ENCODE results near the gene CYP2J2. TPM values are rescaled to one million over a fixed set of nuclear protein-coding genes. Genes with fewer than 3 reads are reported as not detected.

Gene CYP2J2
- total RNA-seq, 1 donor from 2014 or later: 1.8 TPM

- Histone ChIP-seq H3K79me2 (ENCODE audit: insufficient read depth, low read length) (no peaks in the 10 kb centered on the region), H3K9ac (ENCODE audit: low read length) (no peak overlapping the region), H3K4me1 (ENCODE audit: insufficient read depth, low read length) (no peaks in the 10 kb centered on the region), H3K4me2 (ENCODE audit: low read length) (no peak overlapping the region), H3K4me3 (ENCODE audit: insufficient read depth, low read depth, low read length) (no peak overlapping the region), H4K20me1 (ENCODE audit: insufficient read depth, low read length) (no peaks in the 10 kb centered on the region), H3K9me3 (ENCODE audit: insufficient read depth, low read depth, low read length) (no peaks in the 10 kb centered on the region), H3K36me3 (ENCODE audit: insufficient read depth, low read length) (no peaks in the 10 kb centered on the region), H3K27ac (ENCODE audit: low read depth, low read length) (no peak overlapping the region), H3K27me3 (ENCODE audit: insufficient read depth, low read length) (no peaks in the 10 kb centered on the region), H2AFZ (ENCODE audit: low read depth, low read length) (no peak overlapping the region)
- Mint-ChIP-seq H3K4me1 (ENCODE audit: low read depth, unreplicated experiment) (no peaks in the 10 kb centered on the region), H3K27ac (ENCODE audit: unreplicated experiment) (no peak overlapping the region), H3K27me3 (ENCODE audit: low read depth, unreplicated experiment) (peaks cover 3% of the 10 kb centered on the region), H3K36me3 (ENCODE audit: low read depth, unreplicated experiment) (no peaks in the 10 kb centered on the region), H3K9me3 (ENCODE audit: unreplicated experiment) (no peaks in the 10 kb centered on the region), H3K4me3 (ENCODE audit: unreplicated experiment) (no peak overlapping the region)
- TF ChIP-seq CTCF (IDR thresholded peaks at IDR 0.05; ENCODE audit: insufficient read depth, low read depth, low read length) (no peak), EZH2 (IDR thresholded peaks at IDR 0.05; ENCODE audit: insufficient read depth, low read length) (no peak)
- DNase-seq (ENCODE audit: low read depth): no peak
- FAIRE-seq: no peak
Observed at GRCh38 chr1:59949648-59950047, 23.1 kb upstream of the CYP2J2 start.

- Mint-ChIP-seq H3K4me3 (ENCODE audit: unreplicated experiment) (no peak overlapping the region), H3K27ac (ENCODE audit: unreplicated experiment) (no peak overlapping the region), H3K4me1 (ENCODE audit: low read depth, unreplicated experiment) (no peaks in the 10 kb centered on the region), H3K27me3 (ENCODE audit: low read depth, unreplicated experiment) (peaks cover 3% of the 10 kb centered on the region), H3K9me3 (ENCODE audit: unreplicated experiment) (no peaks in the 10 kb centered on the region), H3K36me3 (ENCODE audit: low read depth, unreplicated experiment) (no peaks in the 10 kb centered on the region)
- Histone ChIP-seq H3K9ac (ENCODE audit: low read length) (no peak overlapping the region), H3K4me2 (ENCODE audit: low read length) (no peak overlapping the region), H2AFZ (ENCODE audit: low read depth, low read length) (no peak overlapping the region), H3K4me3 (ENCODE audit: insufficient read depth, low read depth, low read length) (no peak overlapping the region), H3K4me1 (ENCODE audit: insufficient read depth, low read length) (no peaks in the 10 kb centered on the region), H3K9me3 (ENCODE audit: insufficient read depth, low read depth, low read length) (no peaks in the 10 kb centered on the region), H3K79me2 (ENCODE audit: insufficient read depth, low read length) (no peaks in the 10 kb centered on the region), H3K27me3 (ENCODE audit: insufficient read depth, low read length) (no peaks in the 10 kb centered on the region), H3K27ac (ENCODE audit: low read depth, low read length) (no peak overlapping the region), H4K20me1 (ENCODE audit: insufficient read depth, low read length) (no peaks in the 10 kb centered on the region), H3K36me3 (ENCODE audit: insufficient read depth, low read length) (no peaks in the 10 kb centered on the region)
- TF ChIP-seq CTCF (IDR thresholded peaks at IDR 0.05; ENCODE audit: insufficient read depth, low read depth, low read length) (no peak), EZH2 (IDR thresholded peaks at IDR 0.05; ENCODE audit: insufficient read depth, low read length) (no peak)
- DNase-seq (ENCODE audit: low read depth) (no peak), FAIRE-seq (no peak)
Observed at GRCh38 chr1:59948990-59949389, 22.4 kb upstream of the CYP2J2 start.

GRCh38 chr1:59947047-59947938, 20.7 kb upstream of the CYP2J2 start:
- Histone ChIP-seq H3K27me3 (ENCODE audit: insufficient read depth, low read length) (no peaks in the 10 kb centered on the region), H4K20me1 (ENCODE audit: insufficient read depth, low read length) (no peaks in the 10 kb centered on the region), H3K4me2 (ENCODE audit: low read length) (no peak overlapping the region), H3K4me3 (ENCODE audit: insufficient read depth, low read depth, low read length) (no peak overlapping the region), H3K4me1 (ENCODE audit: insufficient read depth, low read length) (no peaks in the 10 kb centered on the region), H3K79me2 (ENCODE audit: insufficient read depth, low read length) (no peaks in the 10 kb centered on the region), H3K27ac (ENCODE audit: low read depth, low read length) (no peak overlapping the region), H3K36me3 (ENCODE audit: insufficient read depth, low read length) (no peaks in the 10 kb centered on the region), H2AFZ (ENCODE audit: low read depth, low read length) (peak overlapping the region; percentile 13), H3K9ac (ENCODE audit: low read length) (no peak overlapping the region), H3K9me3 (ENCODE audit: insufficient read depth, low read depth, low read length) (no peaks in the 10 kb centered on the region)
- Mint-ChIP-seq H3K27ac (ENCODE audit: unreplicated experiment) (no peak overlapping the region), H3K36me3 (ENCODE audit: low read depth, unreplicated experiment) (no peaks in the 10 kb centered on the region), H3K4me3 (ENCODE audit: unreplicated experiment) (no peak overlapping the region), H3K9me3 (ENCODE audit: unreplicated experiment) (no peaks in the 10 kb centered on the region), H3K4me1 (ENCODE audit: low read depth, unreplicated experiment) (no peaks in the 10 kb centered on the region), H3K27me3 (ENCODE audit: low read depth, unreplicated experiment) (peaks cover 3% of the 10 kb centered on the region)
- TF ChIP-seq CTCF (IDR thresholded peaks at IDR 0.05; ENCODE audit: insufficient read depth, low read depth, low read length) (peak; percentile 96), EZH2 (IDR thresholded peaks at IDR 0.05; ENCODE audit: insufficient read depth, low read length) (no peak)
- peak; percentile 56 for FAIRE-seq
- DNase-seq (ENCODE audit: low read depth): peak; percentile 30
